NCI-H345 treated with DMSO at 0.1 percent for 48 hours (cell line): ENCODE data around the gene FHOD3.

Experiments
- DNase-seq: peaks from one replicate; lab custom pipeline; 2025; ENCODE audit not compliant: unreplicated experiment; lab: John Stamatoyannopoulos, UW

The FHOD3 gene

GRCh38 chr18:36295880-36296301 lies 1.6 kb upstream of the FHOD3 start:
- DNase-seq, result no peak

DNA sequence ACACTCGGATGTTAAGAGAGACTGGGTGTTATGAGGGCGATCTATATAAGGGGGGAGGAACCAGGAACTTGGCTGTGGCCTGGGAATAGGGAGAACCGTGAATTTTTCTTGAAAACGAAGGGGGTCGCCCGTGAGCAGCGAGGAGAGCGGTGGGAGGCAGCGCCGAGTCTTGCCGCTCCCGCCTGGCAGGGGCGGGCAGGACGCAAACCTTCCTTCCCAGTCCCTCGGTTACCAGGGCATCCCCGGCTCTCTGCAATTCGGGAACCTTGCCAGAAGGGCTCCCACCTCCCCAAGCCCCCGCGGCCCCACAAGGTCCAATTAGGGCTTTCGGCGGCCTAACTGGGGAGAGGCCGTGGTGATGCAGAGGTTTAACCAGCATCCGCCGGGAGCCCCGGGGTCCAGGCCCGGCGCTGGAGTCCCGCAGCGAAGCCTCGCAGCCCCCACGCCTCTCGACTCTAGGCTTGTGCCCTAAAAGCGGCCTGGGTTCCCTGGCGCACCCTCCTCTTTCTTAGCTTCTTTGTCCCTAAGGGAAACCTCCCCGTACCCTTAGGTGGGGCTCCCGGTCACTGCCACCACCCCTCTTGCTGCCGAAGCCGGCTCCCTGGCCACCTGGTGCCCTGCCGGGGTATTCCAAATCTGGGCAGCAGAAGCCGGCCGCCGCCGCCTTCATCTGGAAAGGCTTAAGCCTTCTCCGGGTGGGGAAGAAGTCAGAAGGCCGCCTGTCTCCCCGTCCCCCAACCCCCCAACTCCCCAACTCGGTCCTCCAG lies 680 bp upstream of the FHOD3 start:
- peak; percentile 86 for DNase-seq

DNA sequence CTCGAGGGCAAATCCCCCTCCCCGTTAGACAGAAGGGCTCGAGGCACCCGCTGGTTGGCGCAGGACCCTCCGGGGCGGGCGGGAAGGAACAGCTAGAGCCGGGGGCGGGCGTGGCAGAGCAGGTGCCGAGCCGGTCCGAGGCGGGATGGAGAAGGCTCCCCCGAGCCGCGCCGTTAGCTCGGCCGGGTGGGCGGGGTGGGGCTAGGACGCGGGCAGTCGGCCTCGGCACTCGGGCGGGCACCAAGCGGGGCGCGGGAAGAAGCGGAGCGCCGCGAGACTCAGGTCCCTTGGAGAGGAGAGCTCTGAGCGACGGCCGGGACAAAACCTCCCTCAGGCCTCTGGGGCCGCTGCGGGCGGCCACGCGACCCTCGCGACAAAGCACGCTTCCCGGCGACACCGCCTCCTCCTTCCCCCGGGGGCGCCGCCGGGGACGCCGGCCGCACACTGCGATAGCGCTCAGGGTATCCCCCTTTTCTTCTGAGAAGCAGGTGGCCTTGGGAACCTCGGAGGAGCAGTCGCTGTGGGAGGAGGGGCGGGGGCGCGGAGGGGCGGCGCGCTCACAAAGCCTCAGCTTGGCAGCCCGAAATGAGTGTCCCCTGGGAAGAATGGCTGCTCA lies 721 bp downstream of the FHOD3 start:
- DNase-seq, result peak; percentile 35

DNA sequence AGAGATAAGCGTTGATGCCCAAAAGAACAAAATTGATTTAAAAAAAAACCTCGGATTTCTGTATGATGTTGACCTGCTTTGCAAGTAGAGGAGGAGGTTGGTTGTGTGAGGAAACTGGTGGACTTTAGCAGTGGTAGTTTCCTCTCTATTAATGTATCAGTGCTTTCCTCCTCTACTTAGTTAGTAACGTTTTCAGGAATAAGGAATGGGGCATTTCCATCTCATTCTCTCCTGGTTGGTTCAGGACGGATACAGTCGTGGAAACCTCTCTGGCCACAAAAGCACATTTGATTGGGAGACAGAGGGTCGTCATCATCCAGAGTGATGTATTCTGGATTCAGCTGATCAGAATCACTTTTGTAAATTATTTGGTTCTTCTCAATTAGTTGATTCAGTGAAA lies 1.5 kb downstream of the FHOD3 start:
- no peak for DNase-seq

DNA sequence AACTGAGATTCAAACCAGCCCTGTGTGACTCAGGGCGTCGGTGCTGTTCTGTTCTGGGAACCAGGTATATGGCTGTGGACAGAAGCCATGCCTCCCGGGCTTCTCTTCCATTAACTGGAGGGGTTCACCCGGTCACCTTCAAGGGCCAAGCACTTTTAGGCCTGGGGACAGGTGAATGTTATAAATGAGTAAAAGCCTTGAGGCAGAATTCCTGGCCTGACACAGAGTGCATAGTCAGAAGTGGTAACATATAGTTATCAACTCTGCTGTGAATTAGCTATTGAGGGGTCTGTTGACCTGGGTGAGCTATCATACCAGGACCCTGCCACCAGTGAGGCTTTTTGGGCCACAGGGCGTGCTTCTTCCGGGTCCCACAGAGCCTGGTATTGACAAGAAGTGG lies 2.7 kb downstream of the FHOD3 start:
- DNase-seq, result no peak

- DNase-seq, result no peak
These were observed 4.4 kb downstream of the FHOD3 start for GRCh38 chr18:36301884-36302283.

DNA sequence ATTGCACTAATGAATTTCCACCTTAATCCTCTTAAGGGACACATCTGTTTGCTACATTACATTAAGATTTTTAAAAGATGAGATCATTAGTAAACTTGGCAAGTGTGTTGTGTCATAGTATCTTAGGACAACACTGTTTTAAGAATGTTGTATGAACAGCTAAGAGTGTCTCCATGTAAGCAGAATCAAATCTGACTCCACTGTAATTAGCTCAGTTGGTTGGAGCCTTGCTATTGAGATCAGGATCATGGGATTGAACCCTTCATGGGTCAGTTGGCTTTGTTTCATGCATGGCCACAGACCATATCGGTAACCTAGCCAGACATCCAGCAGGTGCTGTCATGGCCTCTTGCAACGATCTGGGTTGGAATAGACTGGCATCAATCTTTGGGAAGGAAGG lies 5.2 kb downstream of the FHOD3 start:
- DNase-seq, result no peak

DNA sequence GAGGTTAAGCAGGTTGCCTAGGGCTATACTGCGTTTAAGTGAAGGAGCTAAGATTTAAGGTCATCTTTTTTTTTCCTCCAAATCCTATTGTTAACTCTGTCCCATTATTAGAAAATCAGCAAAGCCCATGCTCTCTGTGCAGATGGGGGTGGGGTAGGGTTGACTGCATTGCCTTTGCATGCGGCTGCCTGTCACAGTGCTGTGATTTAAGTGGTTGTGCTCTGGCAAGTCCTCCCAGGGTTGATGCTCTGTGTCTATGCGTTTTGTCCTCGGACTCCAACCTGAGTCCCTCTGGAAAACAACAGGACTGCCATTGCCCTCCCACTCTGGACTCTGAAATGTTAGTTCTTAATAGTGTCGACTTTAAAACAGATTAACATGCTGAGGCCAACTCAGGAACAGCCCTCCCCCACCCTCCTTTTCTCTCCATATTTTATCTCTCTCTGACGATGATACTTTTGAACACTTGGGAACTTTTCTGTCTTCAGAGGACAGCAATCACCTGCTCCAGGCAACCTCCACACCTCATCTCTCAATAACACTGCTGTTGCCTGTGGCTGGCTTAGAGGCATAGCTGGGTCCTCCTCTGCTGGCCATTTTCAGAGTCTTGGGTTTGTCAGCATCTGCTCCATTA lies 5.8 kb downstream of the FHOD3 start:
- no peak for DNase-seq

DNA sequence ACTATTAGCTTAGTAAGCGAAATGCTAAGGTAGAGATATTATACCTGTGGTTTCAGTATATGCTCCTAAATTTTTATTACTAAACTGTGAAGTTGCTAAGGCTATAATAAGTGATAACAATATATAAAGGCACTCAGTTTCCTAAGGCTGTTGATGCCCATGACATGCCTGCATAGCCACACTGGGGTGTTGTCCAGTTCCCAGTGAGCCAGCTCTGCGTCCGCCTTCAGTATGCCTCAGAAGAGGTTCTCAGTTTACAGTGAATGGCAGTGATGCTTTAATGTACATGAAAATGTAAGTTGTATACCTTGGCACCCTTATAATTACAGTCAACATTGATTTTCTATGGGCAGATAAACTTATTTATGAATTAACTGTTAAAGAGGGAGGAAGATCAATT lies 7.2 kb downstream of the FHOD3 start:
- DNase-seq, result no peak

GRCh38 chr18:36305375-36305774 lies 7.9 kb downstream of the FHOD3 start:
- DNase-seq, result no peak

- DNase-seq, result no peak
These were observed 10.0 kb downstream of the FHOD3 start for GRCh38 chr18:36307513-36307912.

GRCh38 chr18:36308711-36309435 lies 11.4 kb downstream of the FHOD3 start:
- no peak for DNase-seq

DNA sequence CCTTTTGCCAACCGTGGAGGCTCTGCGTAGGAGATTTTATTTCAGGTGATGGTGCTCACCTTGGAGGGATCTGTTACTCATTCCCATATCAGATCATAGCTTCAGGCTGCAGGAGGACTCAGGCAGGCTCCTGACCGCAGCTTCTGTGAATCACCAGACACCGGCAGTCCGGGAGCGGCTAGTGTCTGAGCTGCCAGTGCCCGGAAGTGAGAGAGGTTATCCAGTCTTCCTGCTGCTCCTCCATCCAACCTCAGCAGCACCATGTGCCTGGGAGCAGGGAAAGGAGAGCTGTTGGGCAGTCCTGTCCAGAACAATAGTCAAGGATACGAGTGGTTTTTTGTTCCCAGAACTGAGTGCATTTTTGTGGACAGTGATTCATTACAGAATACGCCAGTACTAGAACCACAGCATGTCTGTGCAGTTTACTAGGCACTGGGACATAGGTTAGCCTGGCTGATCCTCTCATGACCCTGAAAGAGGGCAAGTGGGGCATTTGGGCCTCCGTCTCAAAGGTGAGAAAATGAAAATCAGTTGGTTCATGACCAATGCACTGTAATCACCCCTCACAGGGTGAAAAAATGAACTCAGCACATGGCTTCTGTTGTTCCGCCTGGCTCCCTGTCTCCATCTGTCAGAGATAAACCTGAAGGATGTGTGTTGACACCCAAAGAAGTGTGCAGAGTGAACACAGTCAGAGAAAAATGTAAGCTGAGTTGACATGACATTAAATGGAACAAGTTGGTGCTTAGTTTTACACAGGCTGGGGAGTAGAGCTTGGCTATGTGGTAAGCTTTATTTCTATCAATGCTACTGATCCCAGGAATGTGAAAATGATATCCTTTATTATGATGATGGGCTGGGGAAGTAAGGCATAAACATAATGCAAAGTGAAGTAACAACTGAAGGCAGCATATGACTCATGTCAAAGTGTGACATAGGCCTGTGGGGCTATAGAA lies 12.2 kb downstream of the FHOD3 start:
- DNase-seq, result no peak

DNA sequence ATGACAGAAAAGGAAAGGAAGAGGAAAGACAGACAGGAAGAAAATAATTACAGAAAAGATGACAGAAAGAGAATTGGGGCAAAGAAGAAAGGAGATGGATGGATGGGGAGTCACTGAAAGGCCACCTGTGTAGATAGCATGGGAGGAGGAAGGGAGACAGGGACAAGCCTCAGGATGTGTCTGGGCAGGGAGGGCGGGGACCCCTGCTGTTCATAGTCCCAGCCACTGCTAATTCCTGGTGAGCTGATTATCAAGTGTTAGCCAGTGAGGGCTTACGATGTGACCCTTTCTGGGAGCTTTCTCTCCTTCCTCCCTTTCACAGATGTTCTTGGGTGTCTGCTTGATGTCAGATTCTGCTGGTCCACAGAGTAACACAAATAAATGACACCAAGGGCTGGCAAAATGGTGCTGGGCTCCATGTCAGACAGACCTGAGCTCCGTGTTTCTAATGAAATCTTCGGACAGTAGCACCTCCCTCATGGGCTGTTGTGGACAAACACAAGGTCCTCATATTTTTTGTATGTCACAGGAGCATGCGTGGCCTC lies 13.6 kb downstream of the FHOD3 start:
- DNase-seq, result no peak

DNA sequence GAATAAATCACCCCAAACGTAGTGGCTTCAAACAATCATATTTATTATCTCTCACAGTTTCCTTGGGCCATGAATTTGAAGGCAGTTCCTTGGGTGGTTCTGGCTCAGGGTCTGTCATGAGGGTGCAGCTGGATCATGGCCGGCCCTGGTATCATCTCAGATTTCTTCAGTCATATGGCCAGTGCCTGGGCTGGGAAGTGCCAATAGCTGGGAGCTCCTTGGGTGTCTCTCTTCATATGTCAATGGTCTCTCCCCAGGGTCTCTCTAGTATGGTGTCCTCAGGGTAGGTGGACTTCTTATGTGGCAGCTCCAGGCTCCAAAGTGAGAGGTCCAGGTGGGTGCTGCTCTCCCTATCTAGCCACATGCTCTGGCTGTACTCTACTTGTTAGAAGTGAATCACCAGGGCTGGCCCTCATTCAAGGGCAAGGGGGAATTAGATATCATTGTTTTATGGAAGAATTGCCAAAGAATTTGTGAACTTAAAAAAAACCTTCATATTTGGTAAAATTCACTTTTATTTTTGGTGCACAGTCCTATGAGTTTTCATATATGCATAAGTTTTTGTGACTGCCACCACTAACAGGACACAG lies 15.4 kb downstream of the FHOD3 start:
- DNase-seq, result no peak

GRCh38 chr18:36314098-36314497 lies 16.6 kb downstream of the FHOD3 start:
- DNase-seq, result no peak

DNA sequence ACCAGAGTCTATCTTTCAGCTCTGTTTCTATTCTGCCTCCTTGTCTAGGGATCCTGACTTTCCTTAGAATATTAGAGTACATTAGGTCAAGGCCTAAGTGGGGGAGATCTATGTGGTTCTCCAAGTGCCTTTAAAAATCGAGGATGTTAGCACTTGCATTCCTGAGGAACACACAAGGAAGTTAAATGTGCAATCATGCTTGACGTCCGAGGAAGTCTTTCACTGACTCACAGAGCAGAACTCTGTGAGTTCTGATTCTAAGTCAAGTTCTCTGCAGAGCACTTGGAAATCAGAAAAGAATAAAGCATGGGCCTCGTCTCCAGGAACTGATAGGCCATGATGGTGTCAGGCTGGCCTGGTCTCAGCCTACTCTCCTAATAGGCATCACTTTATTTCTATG lies 17.2 kb downstream of the FHOD3 start:
- no peak for DNase-seq

GRCh38 chr18:36315736-36316135 lies 18.2 kb downstream of the FHOD3 start:
- no peak for DNase-seq

DNA sequence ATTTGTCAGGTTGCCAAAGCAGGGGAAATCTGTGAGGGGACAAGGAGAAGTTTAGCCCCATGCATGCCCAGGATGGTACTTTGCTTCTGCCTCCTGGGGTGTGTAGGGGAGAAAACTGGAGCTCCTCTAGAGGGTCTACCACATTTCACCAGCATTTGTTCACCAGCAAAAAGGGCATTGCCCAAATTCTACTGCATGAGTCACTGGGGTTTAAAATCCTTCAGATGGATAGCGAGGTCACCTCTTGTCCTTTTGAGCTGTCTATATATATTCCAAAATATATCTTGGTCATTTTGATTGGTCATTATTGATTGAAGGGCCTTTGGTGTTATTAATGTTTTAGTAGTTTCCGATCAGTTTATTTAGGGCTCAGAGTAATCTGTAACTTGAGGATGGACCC lies 18.7 kb downstream of the FHOD3 start:
- DNase-seq, result no peak
